A673 (cell line): ENCODE data around the gene AP4B1. TPM values are rescaled to one million over a fixed set of nuclear protein-coding genes. Genes with fewer than 3 reads are reported as not detected.

ENCODE experiments used
- BruUV-seq: library from RNA; stranded (reverse); fragments of 400-500 nt; replicated peaks from 2 replicates; lab custom pipeline; 2021; lab: Mats Ljungman, UMichigan
- CTCF ChIA-PET: fragments of 300-600 bp; sonication (Branson Sonifier 250); formaldehyde crosslinking; loops from one replicate; lab custom pipeline; 2022; ENCODE audit warnings: antibody characterized with exemption; lab: Charles Lee
- POLR2A ChIA-PET: fragments of 300-600 bp; sonication (Branson Sonifier 250); formaldehyde crosslinking; loops from one replicate; lab custom pipeline; 2022; ENCODE audit warnings: antibody characterized with exemption; ENCODE audit not compliant: low non-redundant PET; lab: Charles Lee
- DNase-seq: peaks from one replicate; pipeline ENCODE4 v3.0.0-alpha.2; 2015; ENCODE audit warnings: low spot score
- H3K27ac ChIP-seq: fragments of 200-600 bp; sonication (generic); 2 replicates; pipeline ENCODE4 v1.5.1; 2016; ENCODE audit warnings: mixed run types, low read depth, mild to moderate bottlenecking, mixed read lengths, antibody characterized with exemption, low read length; ENCODE audit not compliant: poor library complexity, severe bottlenecking
- H3K27me3 ChIP-seq: fragments of 200-600 bp; sonication (generic); replicated peaks from 2 replicates; pipeline ENCODE4 v1.6.1; 2017; ENCODE audit warnings: mixed run types, low read depth, mild to moderate bottlenecking, mixed read lengths, antibody characterized with exemption, low read length; ENCODE audit not compliant: insufficient read depth, poor library complexity
- H3K36me3 ChIP-seq: fragments of 200-600 bp; sonication (generic); 2 replicates; pipeline ENCODE4 v1.6.1; 2016; ENCODE audit warnings: mixed run types, mild to moderate bottlenecking, mixed read lengths, antibody characterized with exemption, low read length; ENCODE audit not compliant: insufficient read depth, poor library complexity, severe bottlenecking
- H3K4me1 ChIP-seq: fragments of 200-600 bp; sonication (generic); 2 replicates; pipeline ENCODE4 v1.6.1; 2017; ENCODE audit warnings: mixed run types, mild to moderate bottlenecking, mixed read lengths, antibody characterized with exemption, low read length; ENCODE audit not compliant: insufficient read depth, poor library complexity, severe bottlenecking
- H3K4me3 ChIP-seq: fragments of 200-600 bp; sonication (generic); 2 replicates; pipeline ENCODE4 v1.5.1; 2016; ENCODE audit warnings: low read depth, mixed run types, mild to moderate bottlenecking, mixed read lengths, low read length; ENCODE audit not compliant: poor library complexity, severe bottlenecking
- H3K9me3 ChIP-seq: fragments of 200-600 bp; sonication (generic); 2 replicates; pipeline ENCODE4 v1.6.1; 2016; ENCODE audit warnings: mixed run types, low read depth, mild to moderate bottlenecking, mixed read lengths, antibody characterized with exemption, low read length; ENCODE audit not compliant: poor library complexity, severe bottlenecking
- CTCF ChIP-seq: fragments of 300-800, 200-600 bp; sonication (generic); conservative IDR thresholded peaks from 2 replicates; pipeline ENCODE4 v1.5.1; 2017; ENCODE audit warnings: low read depth, mild to moderate bottlenecking, antibody characterized with exemption, low read length, moderate library complexity, mixed read lengths
- EZH2 ChIP-seq: fragments of 200-600 bp; sonication (generic); IDR thresholded peaks from 2 replicates; pipeline ENCODE4 v1.6.1; 2017; ENCODE audit warnings: borderline replicate concordance, low read depth, mild to moderate bottlenecking, mixed read lengths, antibody characterized with exemption, low read length; ENCODE audit not compliant: poor library complexity, severe bottlenecking
- intact Hi-C: fragments of 100-400 bp; cut with micrococcal nuclease; formaldehyde crosslinking; loops from one replicate; pipeline ENCODE4 v1.10.0; 2022; ENCODE audit not compliant: unreplicated experiment
- total RNA-seq: library from RNA; stranded (reverse); gene quantifications from 2 replicates; pipeline ENCODE4 v1.2.3, GENCODE V29; 2021

The AP4B1 gene
- total RNA-seq, 1 experiment from 2014 or later, result 48.9 TPM

DNA sequence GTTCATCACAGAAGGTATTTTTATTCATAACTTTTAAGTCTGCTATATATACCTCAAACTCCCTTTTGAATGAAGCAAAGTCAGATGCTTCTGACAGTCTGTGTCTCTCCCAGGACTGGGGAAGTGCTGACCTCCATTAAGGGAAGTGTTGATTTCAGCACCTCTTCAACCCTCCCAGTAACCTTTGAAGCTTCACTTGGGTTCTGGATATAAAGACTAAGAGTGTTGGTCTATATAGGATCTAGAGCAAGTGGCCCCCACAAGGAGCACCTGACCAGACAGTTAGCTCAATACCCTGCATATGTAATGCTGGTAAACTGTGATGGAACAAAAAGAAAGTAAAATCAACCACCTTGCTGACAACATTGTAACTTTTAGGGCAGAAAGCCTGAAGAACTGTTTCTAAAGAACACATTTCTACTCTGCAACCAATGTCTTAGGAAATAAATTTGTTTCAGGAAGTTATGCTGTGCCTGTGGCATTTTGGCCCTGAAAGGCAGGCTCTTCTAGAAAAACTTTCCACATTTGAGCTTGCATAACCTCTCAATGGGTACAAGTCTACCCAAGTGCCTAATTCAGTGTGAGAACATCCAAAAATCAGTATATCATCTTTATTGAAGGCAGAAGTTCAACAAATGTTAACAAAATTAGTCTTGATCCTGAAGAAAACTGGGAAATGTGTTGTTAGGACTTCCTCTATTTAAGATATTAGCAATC lies 32.2 kb downstream of the AP4B1 start:
- no peak for DNase-seq
- intact Hi-C loops, result no loop called here
- Histone ChIP-seq H3K36me3 (no peaks in the 10 kb centered on the region), H3K4me1 (no peaks in the 10 kb centered on the region), H3K9me3 (no peaks in the 10 kb centered on the region), H3K27me3 (no peaks in the 10 kb centered on the region), H3K27ac (no peak overlapping the region), H3K4me3 (no peak overlapping the region)
- ChIA-PET POLR2A (interaction anchor here (0.7 kb wide), 1 partner anchor 1153 kb away, joined by 3 read pairs; no protein-coding TSS in a partner anchor), CTCF (no interaction called here)
- TF ChIP-seq EZH2 (no peak), CTCF (no peak)
- BruUV-seq, result no TSS peak

DNA sequence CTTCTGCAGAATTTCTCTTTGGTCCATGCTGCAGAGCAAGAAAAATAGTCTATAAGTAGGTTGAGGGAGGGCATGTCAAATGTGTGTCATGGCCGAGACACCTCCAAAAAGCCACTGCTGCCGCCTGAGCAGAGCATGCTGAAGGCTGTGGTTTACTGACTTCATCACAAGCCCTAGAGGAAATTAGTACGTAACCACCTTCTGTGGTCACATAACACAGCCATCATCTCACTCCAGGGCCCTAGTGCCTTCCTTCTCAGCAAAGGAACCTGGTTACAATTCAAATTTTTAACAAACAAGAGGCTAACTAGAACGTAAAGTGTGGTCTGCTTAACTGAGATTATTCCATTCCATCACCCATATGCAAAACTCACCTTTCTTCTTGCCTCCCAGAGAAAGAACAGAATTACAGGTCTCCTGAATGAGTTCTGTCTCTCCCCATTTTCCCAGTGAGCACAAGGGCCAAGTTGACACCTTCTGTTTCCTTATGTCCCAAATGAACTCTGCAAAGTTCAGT lies 32.9 kb downstream of the AP4B1 start, which contains the start of gene PTPN22:
Gene PTPN22 (minus strand): TSS at position 116 of the 517 bp plus-strand sequence.
- BruUV-seq, result no TSS peak
- no peak within 1 kb of the TSS for H3K4me3 ChIP-seq
- H3K9me3 ChIP-seq, result no peaks in the 10 kb centered on the region
- intact Hi-C loops, result no loop called here
- H3K36me3 ChIP-seq, result no peaks in the 10 kb centered on the region
- H3K4me1 ChIP-seq, result no peaks in the 10 kb centered on the region
- no peak within 1 kb of the TSS for H3K27ac ChIP-seq
- CTCF ChIA-PET, result no interaction called here
- POLR2A ChIA-PET, result no interaction called here
- no peak for TF ChIP-seq EZH2
- no peak for TF ChIP-seq CTCF
- DNase-seq, result no peak
- no peaks in the 10 kb centered on the region for H3K27me3 ChIP-seq

- no peak overlapping the region for H3K27ac ChIP-seq
- H3K9me3 ChIP-seq, result no peaks in the 10 kb centered on the region
- BruUV-seq, result no TSS peak
- H3K4me3 ChIP-seq, result no peak overlapping the region
- DNase-seq, result no peak
- intact Hi-C loops, result no loop called here
- H3K4me1 ChIP-seq, result no peaks in the 10 kb centered on the region
- POLR2A ChIA-PET, result no interaction called here
- no peaks in the 10 kb centered on the region for H3K27me3 ChIP-seq
- CTCF ChIA-PET, result no interaction called here
- H3K36me3 ChIP-seq, result no peaks in the 10 kb centered on the region
- TF ChIP-seq EZH2 (no peak), CTCF (no peak)
Observed at GRCh38 chr1:113870778-113871177, 33.8 kb downstream of the AP4B1 start.
